PC-9 (cell line): ENCODE measurements around the gene PTOV1.

ENCODE experiments used
- CTCF ChIP-seq: fragments of 200-600 bp; sonication (generic); conservative IDR thresholded peaks from 2 replicates; pipeline ENCODE4 v1.6.1; 2017; ENCODE audit warnings: mixed run types, antibody characterized with exemption, mild to moderate bottlenecking, moderate library complexity
- EZH2 ChIP-seq: fragments of 200-600 bp; sonication (generic); IDR thresholded peaks from 2 replicates; pipeline ENCODE4 v1.8.0; 2017; ENCODE audit warnings: antibody characterized with exemption, low read depth

- TF ChIP-seq CTCF (no peak), EZH2 (no peak)
These were observed 30.8 kb upstream of the PTOV1 start for GRCh38 chr19:49820125-49820524.
